ENCODE measurements around the gene LIN28B.
"Not testable (repeated sequence)": the region's sequence is repeated elsewhere in the genome, so short reads cannot be mapped to it uniquely, and the experiment has no call there.

The LIN28B gene, protein sequence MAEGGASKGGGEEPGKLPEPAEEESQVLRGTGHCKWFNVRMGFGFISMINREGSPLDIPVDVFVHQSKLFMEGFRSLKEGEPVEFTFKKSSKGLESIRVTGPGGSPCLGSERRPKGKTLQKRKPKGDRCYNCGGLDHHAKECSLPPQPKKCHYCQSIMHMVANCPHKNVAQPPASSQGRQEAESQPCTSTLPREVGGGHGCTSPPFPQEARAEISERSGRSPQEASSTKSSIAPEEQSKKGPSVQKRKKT

DNA sequence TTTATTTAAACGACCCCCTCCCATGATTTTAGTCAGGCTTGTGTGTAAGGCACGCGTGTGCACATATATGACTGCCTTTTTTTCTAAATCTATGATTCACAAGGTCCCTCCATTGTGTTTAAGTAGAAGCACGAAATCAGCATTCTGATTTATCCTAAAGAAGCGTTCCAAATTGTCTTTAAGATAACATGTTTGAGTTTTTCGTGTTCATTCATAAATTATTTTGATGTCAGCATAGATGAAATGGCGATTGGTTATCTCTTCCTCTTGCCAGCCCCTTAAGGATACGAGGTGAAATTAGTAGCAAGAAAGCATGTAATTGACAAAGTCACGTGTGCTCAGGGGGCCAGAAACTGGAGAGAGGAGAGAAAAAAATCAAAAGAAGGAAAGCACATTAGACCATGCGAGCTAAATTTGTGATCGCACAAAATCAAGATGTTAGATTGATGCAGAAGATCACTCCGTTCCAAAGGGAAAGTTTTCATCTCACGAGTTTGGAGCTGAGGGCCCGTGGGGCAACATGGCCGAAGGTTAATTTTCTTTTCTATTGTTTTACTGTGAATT lies at the start of gene LIN28B:
Gene LIN28B (plus strand): TSS at position 377 of the 564 bp plus-strand sequence. CDS start 144 bp downstream, at position 521.
- DNase-seq = no peak

DNA sequence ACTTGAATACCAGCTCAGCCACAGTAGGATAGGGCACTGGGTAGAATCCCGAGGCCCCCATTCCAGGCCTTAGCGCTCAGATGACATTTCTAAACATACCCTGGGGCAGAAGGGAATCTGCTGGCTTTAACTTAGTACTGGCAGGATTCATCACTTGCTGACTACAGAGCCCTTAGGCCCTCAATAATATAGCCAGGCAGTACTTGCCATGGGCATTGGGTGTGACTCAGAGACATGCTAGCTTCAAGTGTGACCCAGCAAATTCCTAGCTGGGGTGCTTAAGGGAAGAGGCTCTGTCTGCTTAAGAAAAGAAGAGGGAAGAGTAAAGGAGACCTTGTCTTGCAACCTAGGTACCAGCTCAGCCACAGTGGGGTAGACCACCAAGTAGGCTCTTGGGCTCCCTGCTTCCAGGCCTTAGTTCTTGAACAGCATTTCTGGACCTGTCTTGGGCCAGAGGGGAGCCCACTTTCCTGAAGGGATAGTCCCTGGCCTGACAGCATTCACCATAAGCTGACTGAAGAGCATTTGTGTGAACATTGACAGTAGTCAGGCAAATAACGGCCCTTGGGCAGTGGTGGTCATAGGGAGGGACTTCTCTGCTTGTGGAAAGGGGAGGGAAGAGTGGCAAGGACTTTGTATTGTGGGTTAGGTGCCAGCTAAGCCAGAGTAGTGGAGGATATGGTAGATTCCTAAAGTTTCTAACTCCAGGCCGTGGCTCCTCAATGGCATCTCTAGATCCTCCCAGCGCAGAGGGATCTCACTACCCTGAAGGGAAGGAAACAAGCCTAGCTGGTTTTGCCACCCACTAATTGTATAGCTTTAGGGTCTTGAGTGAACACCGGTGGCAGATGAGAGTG lies 48.6 kb upstream of the LIN28B start:
- DNase-seq = no peak

DNA sequence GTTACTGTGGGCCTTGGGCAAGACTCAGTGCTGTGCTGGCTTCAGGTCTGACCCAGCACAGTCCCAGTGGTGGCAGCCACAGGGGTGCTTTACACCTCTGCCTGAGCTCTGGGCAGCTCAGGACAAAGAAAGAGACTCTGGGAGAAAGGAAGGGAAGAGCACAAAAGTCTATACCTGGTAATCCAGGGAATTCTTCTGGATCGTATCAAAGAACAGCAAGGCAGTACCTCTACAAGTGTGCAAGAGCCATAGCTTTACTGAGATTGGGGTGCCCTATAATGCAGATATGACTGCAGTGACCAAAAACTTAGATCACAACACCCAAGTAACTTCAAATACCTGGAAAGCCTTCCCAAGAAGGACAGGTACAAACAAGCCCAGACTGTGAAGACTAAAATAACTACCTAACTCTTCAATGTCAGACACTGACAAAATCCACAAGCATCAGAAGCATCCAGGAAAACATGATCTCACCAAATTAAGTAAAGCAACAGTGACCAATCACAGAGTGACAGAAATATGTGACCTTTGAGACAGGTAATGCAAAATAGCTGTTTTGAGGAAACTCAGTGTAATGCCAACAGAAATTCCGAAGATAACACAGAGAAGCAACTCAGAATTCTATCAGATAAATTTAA lies 47.9 kb upstream of the LIN28B start:
- no peak for DNase-seq

DNA sequence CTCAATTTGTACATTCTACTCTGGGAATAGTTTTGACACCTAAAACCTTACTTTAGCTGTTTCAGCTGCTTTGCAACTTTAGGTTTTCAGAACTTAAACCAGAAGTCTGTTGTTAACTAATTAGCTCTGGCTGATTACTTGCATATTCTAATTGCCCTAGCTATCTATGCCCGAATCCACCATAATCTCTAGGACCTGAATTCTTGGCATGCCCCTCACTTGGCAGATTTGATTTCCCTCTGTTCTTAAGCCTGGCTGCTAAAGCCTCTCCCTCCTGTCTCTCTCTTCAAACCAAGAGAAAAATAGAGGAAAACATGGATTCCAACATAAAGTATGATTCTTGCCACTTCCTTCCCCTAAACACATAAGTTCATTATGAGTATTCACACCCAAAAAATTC lies 35.0 kb upstream of the LIN28B start:
- DNase-seq = no peak

DNA sequence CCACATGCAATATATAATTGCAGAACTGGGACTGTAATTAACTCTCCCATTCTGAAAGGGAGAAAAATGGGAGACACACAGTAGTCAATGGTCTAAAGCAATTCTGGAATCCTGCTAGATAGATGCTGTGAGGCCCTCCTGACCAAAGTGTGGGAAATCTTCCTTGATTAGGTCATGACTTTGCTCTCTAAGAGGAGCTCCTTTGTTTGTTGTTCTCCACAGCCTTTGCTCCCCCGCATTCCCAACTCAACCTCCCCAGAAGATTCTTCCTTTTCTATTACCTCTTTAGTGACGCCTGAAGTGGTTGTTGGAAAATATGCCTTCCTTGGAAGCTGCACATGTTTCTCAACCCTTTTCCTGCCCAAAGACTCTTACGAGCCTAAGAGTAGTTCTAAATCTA lies 28.8 kb upstream of the LIN28B start:
- no peak for DNase-seq

DNA sequence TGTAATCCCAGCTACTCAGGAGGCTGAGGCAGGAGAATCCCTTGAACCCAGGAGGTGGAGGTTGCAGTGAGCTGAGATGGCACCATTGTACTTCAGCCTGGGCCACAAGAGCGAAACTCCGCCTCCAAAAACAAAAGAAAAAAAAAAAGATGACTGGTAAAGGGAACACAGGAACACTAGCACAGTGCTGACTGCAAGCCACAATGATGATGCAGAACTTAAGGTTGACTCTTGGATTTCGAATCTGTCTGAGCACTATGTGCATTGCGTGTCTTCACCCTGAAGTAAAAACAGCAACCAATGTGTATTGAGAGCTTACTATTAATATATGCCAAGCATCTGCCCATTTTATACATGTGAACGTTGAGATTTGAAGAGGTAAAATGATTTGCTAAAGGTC lies 27.6 kb upstream of the LIN28B start:
- no peak for DNase-seq

DNA sequence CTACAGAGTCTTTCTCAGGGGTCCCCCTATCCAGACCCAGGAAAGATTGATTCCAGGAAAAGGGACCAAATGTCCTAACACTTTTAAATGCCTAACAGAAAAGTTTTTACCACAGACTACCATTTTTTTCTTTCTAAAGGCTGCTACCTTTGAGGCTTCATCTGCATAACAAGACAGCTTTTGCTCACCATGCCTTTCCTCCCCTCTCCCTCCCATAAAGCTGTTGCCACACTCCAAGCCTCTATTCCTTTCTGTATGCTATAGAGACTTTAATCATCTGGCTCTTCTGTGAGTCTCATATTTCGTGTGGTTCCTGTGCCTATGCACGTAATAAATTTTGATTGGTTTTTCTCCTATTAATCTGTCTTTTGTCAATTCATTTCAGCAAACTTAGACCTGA lies 26.0 kb upstream of the LIN28B start:
- DNase-seq = no peak

DNA sequence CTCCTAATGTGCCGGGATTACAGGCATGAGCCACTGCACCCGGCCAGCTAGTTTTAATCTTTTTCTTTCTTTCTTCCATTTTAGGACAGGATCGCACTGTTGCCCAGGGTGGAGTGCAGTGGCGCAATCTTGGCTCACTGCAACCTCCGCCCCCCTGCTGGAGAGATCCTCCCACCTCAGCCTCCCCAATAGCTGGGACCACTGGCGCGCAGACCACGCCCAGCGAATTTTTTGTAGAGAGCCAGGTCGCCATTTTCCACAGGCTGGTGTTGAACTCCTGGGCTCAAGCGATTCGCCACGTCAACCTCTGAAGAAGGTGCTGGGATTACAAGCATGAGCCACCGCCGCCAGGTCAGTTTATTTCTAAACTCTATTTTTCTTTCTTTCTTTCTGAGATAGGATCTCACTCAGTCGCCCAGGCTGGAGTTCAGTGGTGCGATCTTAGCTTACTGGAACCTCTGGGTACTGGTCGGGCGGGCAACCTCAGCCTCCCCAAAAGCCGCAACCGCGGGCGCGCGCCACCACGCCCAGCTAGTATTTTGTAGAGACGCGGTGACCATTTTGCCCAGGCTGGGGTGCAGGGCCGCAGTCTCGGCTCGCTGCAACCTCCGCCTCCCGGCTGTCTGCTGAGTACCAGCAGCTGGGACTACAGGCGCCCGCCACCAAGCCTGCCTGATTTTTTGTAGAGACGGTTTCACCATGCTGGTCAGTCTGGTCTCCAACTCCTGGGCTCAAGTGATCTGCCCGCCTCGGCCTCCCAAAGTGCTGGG lies 20.0 kb upstream of the LIN28B start:
- no peak for DNase-seq

DNA sequence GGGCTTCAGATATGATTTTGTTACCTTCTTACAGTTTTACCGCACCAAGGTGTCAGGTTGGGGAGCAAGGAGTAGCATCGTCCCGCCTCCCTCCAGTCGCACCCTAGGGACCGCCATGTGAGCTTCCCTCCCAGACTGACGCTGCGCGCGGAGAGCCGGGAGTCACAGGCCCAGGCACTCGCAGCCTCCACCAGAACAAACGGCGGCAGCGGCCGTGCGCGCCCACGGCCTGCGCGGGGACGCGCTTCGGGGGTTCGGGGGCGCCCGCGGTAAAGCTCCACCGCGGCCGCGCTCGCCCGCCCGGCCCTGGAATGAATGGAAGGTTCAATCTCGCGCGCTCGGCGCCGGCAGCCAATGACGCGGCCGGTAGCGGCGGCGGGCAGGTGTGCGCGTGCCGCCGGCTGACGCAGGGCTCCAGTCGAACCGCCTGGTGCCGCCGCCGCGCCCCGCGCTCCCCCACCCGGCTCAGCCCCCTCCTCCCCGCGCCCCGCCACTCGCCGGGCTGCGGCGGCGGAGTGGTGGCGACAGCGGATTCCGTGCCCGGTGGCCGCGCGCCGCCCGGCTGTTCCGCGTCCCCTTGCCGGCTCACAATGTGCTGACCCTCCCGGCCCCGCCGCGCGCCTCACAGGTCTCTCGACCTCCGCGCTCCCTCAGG lies 16.5 kb upstream of the LIN28B start:
- no peak for DNase-seq

DNA sequence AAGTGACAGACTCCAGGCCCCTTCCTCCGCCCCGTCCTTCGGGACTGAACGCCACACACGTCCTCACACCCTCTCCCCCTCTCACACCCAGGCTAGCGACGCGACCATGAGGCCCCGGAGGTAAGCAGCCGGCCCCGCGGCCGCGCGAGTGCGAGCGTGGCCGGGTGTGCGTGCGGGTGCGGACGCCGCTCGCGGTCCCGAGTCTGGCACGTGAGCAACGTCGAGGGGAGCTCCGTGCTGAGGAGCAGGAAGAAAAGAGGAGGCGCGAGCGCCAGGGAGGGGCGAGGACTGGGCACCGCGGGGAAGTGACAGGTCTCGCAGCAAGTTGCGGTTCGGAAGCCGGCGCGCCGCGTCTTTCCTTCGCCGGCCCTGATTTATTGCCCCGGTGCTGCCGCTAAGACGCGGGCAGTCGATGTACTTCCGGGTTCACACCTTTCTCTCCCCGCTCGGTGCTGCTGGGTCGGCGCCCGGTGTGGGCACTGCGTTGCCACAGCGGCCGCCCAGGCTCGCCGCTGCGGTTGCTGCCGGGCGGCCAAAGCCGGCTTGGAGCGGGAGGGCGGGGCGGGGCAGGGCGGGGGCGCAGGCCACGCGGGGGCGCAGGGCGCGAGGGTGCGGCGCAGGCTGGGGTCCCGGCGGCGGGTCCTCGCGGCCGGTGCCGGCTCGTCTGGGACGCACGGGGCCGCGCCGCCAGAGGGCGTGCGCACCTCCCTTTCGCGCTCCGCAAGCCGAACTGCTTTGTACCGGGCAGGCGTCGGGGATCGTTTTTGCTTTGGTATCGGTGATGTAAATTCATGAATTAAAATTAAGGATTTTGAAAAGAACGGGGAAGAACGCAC lies 15.8 kb upstream of the LIN28B start:
- peak; percentile 63 for DNase-seq

DNA sequence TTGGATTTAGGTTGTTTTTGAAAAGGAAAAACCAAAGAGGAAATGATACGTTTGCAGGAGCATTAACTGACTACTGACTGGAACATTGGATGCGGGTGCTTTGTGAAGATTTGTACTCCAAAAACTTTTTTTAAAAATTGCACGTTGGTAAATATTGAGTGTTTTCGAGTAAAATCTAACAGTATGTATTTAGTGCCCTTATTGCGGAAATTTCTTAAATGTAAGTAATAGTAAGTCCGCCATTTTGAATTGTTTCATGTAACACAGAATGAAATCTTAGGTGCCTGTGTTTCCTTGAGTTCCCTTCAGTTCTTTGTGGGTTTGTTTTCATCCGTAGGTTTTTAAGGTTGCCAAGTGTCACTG lies 15.2 kb upstream of the LIN28B start:
- no peak for DNase-seq

DNA sequence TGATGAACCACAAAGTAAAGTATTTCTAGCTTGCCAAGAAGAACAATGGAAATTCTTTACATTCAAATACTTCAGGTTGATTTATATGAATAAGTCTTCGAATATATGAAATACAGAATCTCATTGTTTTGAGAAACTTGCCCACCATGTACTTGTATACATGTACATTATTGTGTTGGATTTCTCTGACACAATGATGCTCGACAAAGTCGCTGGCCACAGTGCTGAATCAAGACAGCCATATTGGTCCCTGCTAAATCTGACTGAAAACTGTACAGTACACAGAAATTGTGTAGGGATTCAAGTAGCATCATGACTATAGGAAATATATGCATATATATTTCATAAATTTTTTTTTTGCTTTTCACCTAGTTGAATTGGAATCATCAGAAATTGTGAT lies 13.1 kb upstream of the LIN28B start:
- no peak for DNase-seq

DNA sequence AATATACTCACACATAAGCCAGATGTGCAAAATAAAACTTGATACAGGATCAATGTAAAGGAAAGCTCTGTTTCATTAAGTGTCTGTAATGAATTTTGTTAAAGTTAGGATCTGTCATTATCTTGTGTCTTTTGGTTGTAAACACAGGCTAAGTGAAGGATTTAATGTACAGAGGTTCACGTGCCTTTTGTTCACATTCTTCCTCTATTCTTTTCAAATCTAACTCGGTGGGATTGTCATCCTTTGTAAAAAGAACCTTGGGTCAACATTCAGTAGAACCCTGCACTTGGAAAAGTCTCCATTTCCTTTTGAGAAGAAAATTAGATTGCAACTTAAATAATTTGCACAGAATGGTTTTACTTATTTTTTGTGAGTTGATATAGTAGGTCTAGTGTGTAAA lies 7.7 kb upstream of the LIN28B start:
- DNase-seq = no peak

DNA sequence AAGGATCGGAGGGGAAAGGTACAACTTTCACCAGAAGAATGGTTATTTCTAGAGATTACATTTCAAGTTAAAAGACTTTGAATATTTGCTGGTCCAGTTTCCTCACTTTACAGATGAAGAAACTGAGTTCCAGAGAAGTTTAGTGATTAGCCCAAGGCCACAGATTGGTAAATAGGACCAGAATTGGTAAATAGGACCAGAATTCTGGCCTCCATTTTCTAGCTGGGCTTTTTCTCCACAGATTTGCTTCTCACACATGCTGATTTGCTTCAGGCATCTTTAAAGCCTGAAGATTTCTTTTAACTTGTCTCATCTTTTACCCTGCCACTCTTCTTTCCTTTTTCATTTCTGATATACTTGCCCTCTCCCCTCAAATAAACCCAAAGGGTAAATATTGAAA lies 5.2 kb upstream of the LIN28B start:
- DNase-seq = no peak

DNA sequence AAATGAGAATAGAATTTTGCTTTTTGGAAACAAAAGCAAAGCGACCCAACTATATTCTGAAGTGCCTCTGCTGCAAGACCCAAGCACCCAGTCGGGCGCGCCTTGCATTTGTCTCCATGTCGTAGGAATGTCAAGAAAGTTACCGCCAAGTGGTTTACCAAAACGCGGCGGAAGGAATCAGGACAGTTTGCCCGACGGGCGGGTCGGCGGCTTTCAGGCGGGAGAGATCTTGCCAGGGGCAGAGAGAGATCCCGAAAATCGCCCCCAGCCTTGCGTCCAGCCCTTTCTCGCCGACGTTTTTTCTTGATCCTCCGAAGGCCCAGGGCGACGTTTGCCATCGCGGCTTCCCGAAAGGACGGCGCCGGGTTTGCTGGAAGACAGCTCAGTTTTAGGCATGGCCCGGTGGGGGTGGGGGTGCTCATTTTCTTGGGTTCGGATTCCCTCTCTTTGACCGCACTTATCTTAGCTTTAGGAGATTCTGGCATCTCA lies 4.0 kb upstream of the LIN28B start:
- no peak for DNase-seq

DNA sequence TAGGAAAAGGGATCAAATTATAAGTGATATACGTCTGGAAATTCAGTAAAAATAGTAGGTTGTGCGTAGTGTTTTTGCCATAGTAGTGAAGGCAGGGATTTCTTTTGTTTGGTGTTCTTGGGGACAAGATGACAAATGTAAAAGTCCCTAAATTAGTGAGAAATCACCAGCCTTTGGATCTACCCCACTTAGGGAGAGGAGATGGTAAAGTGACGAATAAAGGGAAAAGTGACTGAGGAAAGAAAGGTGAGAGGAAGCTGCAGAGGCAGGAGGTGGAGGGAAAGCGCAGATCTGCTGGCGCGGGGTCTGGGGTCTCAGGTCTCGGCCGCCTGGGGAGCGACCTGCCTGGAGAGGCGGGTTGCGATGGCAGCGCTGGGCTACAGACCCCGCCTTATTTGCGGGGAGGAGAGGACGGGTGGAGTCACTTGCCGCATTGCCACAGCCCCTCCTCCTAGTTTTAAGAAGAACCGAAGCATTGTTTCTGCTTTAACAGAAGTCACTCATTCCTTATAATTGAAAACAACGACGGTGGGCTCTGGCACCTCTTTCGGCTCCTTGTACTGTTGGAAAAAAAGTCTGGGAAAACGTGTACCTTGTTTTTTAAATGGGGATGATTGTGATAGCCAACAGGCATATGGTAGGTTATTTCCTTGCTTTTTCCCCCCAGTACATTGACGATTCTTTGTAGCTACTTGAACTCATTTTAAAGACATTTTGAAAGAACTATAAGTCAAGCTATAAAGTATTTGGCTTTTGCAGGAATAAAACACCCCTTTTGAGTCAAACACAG lies 3.3 kb upstream of the LIN28B start:
- not testable (repeated sequence) for DNase-seq

DNA sequence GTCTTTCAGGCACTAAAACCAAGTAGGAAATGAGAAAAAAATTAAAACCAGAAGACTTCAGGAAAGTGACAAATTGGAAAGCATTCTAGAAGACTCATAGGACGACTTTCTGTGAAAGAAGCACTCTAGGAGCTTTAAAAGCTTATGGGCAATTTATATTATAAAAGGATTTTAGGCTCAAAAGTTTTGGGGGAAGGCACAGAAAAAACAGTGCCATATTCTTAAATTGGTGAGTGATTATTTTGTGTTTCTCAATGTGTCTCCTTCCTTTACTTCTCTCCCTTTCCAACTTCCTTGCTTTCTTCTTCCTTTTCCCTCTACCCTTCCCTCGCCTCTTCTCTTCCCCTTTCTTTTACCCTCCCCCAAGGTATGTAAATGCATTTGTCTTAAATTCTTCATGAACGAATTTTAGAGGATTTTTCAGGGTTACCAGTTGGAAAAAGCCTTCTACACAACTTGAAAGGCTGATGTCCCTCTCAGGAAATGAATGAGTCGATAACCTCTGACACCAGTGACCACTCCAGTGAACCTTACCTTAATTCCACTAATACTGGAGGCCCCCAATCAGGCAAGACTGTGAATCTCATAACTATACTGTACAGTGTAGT lies 2.6 kb upstream of the LIN28B start:
- no peak for DNase-seq

DNA sequence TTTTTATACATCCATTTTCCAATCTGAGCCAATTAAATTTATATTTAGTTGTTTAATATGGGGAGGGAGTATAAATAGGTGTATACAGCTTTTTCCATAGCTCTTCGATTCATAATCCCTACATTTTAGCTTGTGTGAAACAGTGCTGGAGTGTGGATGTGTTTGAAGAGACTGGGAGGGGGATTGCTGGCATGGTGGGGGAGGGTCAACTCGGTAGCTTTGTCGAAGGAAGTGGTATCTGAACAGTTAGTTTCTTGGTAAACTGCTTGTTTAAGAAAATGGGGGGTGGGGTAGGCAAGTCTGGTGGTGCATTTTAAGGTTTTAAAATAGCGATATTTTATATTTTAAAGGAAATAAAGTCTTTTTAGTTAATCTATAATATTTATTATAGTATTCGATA lies 1.4 kb upstream of the LIN28B start:
- no peak for DNase-seq

DNA sequence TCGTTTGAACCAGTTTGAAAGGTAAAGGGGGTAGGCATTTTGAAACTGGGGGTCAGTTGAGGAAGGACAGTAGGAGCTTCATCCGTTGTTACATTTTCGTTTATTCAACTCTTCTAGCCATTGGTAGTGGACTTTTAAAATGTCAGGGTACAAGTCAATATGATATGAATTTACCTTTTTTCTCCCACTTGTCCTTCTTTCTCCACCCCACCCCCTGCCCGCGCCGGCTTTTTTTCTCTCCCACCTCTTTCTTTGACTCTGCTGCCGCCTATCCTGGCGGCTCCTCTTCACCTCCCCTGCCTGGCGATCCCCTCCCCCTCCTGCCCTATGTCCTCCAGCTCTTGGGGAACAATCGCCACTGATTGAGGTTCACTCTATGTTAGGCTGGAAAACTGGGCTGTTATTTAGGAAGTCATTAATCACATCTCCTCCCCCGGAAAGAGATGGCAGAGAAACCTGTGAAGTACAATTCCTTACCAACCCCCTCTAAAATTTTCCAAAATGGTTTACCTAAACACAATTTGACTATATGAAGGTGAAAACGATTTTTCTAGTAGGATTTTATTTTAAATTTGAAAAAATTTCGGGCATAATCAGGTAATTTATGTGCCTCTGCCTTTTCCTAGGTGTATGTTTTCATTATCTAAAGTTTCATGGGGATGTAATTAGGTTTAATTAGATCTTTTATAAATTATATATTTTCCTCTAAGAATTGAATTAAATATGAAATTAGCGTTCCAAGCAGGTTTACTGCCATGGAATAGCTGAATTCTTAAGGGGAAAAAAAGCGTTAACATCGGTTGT lies 778 bp upstream of the LIN28B start:
- DNase-seq = no peak

Data from activated CD4-positive, alpha-beta T cell treated with anti-CD3 and anti-CD28 coated beads for 48 hours (primary cell).